Peyer's patch (tissue), 4 donors: ENCODE results near the gene DDB1. TPM values are rescaled to one million over a fixed set of nuclear protein-coding genes. Genes with fewer than 3 reads are reported as not detected.
"Not testable (repeated sequence)": the region's sequence is repeated elsewhere in the genome, so short reads cannot be mapped to it uniquely, and the experiment has no call there.

Source experiments
- DNase-seq, 3 donors: peaks; one replicate each; pipeline ENCODE4 v3.0.0-alpha.2; 2017 to 2019
- H3K27ac ChIP-seq, 4 donors: fragments of 200-600 bp; sonication (generic); one replicate each; pipeline ENCODE4 v1.5.1; 2016 to 2019
- H3K27me3 ChIP-seq, 2 donors: fragments of 200-600 bp; sonication (generic); one replicate each; pipeline ENCODE4 v1.5.1; 2019
- H3K36me3 ChIP-seq, 3 donors: fragments of 200-600 bp; sonication (generic); one replicate each; pipeline ENCODE4 v1.5.1; 2016 to 2019
- H3K4me1 ChIP-seq, 4 donors: fragments of 200-600 bp; sonication (generic); one replicate each; pipeline ENCODE4 v1.5.1; 2016 to 2019
- H3K4me3 ChIP-seq, 4 donors: fragments of 200-600 bp; sonication (generic); 1 replicate in 3 of 4; 2 replicates in 1 of 4; pipeline ENCODE4 v1.5.1; 2016 to 2019; ENCODE audit warnings: mild to moderate bottlenecking in 1 of 4
- H3K9me3 ChIP-seq, 4 donors: fragments of 200-600 bp; sonication (generic); one replicate each; pipeline ENCODE4 v1.5.1; 2016 to 2019; ENCODE audit warnings: mild to moderate bottlenecking in 1 of 4
- POLR2A ChIP-seq, 2 donors: fragments of 450-650 bp; IDR thresholded peaks; one replicate each; pipeline ENCODE4 v1.5.1; 2017; ENCODE audit warnings: antibody characterized with exemption in 2 of 2, mild to moderate bottlenecking in 2 of 2, moderate library complexity in 2 of 2
- total RNA-seq, 4 donors: library from RNA; depleted of rRNA; stranded (reverse); fragments of >200 nt; gene quantifications; one replicate each; pipeline ENCODE4 v1.1.0, GENCODE V29; 2016
- TF ChIP-seq, protein P1 (sequence below), 6 experiments: fragments of 450-650 bp in 4 of 6; fragments of 200-600 bp in 2 of 6; sonication (generic) in 1 of 6; IDR thresholded peaks; one replicate each; pipeline ENCODE4 v1.5.1; 2017 to 2019; ENCODE audit warnings: antibody characterized with exemption in 6 of 6, mild to moderate bottlenecking in 3 of 6, moderate library complexity in 1 of 6

DDB1 gene
- total RNA-seq, 4 donors from 2014 or later = 76.7 to 168 (median 136) TPM

- no peaks in the 10 kb centered on the region for H3K36me3 ChIP-seq
- H3K27me3 ChIP-seq = no peaks in the 10 kb centered on the region
- no peak overlapping the region for H3K4me3 ChIP-seq
- no peak overlapping the region for H3K27ac ChIP-seq
- no peak for DNase-seq
- TF ChIP-seq, protein P1, sequence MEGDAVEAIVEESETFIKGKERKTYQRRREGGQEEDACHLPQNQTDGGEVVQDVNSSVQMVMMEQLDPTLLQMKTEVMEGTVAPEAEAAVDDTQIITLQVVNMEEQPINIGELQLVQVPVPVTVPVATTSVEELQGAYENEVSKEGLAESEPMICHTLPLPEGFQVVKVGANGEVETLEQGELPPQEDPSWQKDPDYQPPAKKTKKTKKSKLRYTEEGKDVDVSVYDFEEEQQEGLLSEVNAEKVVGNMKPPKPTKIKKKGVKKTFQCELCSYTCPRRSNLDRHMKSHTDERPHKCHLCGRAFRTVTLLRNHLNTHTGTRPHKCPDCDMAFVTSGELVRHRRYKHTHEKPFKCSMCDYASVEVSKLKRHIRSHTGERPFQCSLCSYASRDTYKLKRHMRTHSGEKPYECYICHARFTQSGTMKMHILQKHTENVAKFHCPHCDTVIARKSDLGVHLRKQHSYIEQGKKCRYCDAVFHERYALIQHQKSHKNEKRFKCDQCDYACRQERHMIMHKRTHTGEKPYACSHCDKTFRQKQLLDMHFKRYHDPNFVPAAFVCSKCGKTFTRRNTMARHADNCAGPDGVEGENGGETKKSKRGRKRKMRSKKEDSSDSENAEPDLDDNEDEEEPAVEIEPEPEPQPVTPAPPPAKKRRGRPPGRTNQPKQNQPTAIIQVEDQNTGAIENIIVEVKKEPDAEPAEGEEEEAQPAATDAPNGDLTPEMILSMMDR (IDR thresholded peaks at IDR 0.05) = no peak
- TF ChIP-seq POLR2A (IDR thresholded peaks at IDR 0.05) = no peak
- H3K4me1 ChIP-seq = no peaks in the 10 kb centered on the region
- H3K9me3 ChIP-seq = no peaks in the 10 kb centered on the region
Observed at GRCh38 chr11:61256710-61257482, 76.0 kb downstream of the DDB1 start.

DNA sequence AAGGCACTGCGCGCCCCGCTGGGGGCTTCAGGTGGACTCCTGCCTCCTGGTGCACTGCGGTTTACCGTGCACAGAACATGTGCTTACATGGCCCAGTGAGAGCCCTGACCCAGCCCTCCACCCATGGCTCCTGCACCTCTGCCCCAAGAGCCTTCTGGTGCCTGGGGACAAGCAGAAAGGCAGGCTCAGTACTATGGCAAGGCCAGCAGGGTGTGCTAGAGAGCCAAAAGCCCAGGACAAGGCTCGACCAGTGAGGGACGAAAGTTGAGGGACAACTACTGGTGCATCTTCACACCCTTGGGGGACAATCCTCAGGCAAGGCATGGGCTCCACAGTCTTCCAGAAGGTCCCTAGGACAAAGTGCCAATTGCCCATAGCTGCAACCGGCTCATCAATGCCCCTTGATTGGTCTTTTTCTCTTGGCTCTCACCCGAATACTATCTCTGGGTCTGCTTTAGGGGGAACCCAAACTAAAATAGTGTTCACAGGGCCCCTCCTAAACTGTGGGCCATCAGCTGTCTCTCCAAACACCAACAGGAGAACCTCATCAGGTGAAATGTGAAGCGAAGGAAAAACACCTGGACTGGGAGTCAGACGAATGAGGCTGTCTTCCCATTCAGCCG, 78.4 kb downstream of the DDB1 start:
- peak; percentile 24 to 78 (median 76) for DNase-seq
- H3K36me3 ChIP-seq = no peaks in the 10 kb centered on the region
- no peak overlapping the region for H3K27ac ChIP-seq
- no peak overlapping the region for H3K4me3 ChIP-seq
- no peaks in the 10 kb centered on the region for H3K4me1 ChIP-seq
- no peaks in the 10 kb centered on the region for H3K27me3 ChIP-seq
- TF ChIP-seq, protein P1 (IDR thresholded peaks at IDR 0.05) = peak; percentile 22 to 87 (median 80)
- no peak for TF ChIP-seq POLR2A (IDR thresholded peaks at IDR 0.05)
- H3K9me3 ChIP-seq = no peaks in the 10 kb centered on the region

- H3K4me1 ChIP-seq, DNase-seq, H3K27ac ChIP-seq, H3K4me3 ChIP-seq, H3K9me3 ChIP-seq, H3K27me3 ChIP-seq, H3K36me3 ChIP-seq: not testable (repeated sequence)
Observed at GRCh38 chr11:61252332-61252731, 80.6 kb downstream of the DDB1 start.

DNA sequence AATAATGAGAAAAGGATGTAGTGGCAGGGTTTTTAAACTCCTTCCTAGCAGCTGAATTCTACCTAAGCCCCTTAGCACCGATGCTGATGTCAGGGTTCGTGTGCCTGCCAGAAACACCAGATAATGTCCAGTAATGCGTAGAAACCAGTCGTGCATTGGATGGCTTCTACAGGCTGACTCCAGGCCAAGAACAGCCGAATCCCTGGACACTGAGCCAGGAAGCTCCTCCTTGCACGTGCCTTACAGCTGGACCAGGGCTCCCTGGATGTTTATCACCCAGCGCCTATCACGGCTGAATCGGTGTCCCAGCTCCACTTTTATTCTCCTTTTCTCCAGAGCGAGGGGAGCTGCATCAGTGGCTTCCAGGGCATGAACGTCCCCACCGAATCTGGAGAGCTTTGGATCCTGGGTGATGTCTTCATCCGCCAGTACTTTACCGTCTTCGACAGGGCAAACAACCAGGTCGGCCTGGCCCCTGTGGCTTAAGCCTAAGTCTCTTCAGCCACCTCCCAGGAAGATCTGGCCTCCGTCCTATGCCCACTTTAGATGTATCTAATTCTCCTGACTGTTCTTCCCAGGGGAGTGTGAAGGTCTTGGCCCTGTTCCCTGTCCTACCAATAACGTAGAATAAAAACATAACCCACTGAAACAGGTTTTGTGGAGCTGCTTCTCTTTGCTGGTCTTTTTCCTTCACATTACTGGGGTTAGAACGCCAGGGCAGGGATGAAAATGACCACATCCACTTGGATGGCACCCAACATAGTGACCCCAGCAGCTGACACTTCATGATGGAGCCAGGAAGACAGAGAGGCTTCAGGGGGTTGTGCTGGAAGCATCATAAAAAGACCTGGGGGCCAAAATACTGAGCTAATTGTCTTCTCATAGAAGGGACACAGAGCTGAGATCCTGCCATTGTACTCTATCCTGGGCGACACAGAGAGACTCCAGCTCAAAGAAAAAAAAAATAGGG, 81.8 kb downstream of the DDB1 start:
- not testable (repeated sequence) for H3K4me3 ChIP-seq, H3K9me3 ChIP-seq, DNase-seq, H3K27me3 ChIP-seq, H3K4me1 ChIP-seq, H3K36me3 ChIP-seq, H3K27ac ChIP-seq

Other genes starting within 250 kb of the DDB1 start
- gene CD5, start 230.6 kb downstream of the DDB1 start, total RNA-seq = 1 to 10 TPM; 1.5 to 8.3 (median 3.7) TPM
- 10 to 100 TPM; 28.9 to 56.9 (median 40.3) TPM for gene VPS37C, start 171.7 kb downstream of the DDB1 start, total RNA-seq
- gene PGA3, start 129.6 kb downstream of the DDB1 start, total RNA-seq = not detected
- not detected for gene PGA4, start 110.8 kb downstream of the DDB1 start, total RNA-seq
- gene PGA5, start 91.9 kb downstream of the DDB1 start, total RNA-seq = not detected
- gene VWCE, start 37.8 kb downstream of the DDB1 start, total RNA-seq = 1 to 10 TPM in 1 of 4 donors, under 1 TPM in 1, not detected in 2; 0.85 to 1.2 TPM
- gene TKFC, start 123 bp upstream of the DDB1 start, total RNA-seq = 100 to 1,000 TPM; 172 to 755 (median 689) TPM
- gene CYB561A3, start 28.8 kb upstream of the DDB1 start, total RNA-seq = 100 to 1,000 TPM in 1 of 4 donors, 10 to 100 TPM in 3; 75.9 to 112 (median 87.4) TPM
- gene TMEM138, start 29.3 kb upstream of the DDB1 start, total RNA-seq = 10 to 100 TPM; 44.7 to 63.5 (median 48.1) TPM
- 10 to 100 TPM in 2 of 4 donors, 1 to 10 TPM in 2; 4.1 to 10.5 (median 8.3) TPM for gene TMEM216, start 59.5 kb upstream of the DDB1 start, total RNA-seq
- 100 to 1,000 TPM in 1 of 4 donors, 10 to 100 TPM in 3; 45.9 to 125 (median 79.9) TPM for gene CPSF7, start 96.9 kb upstream of the DDB1 start, total RNA-seq
- gene SDHAF2, start 97.0 kb upstream of the DDB1 start, total RNA-seq = 10 to 100 TPM; 54.5 to 92.4 (median 70.5) TPM
- gene LRRC10B, start 175.6 kb upstream of the DDB1 start, total RNA-seq = 1 to 10 TPM in 1 of 4 donors, under 1 TPM in 1, not detected in 2; 0.35 to 2.5 TPM
- 10 to 100 TPM in 3 of 4 donors, 1 to 10 TPM in 1; 5.8 to 18.2 (median 12.2) TPM for gene SYT7, start 248.0 kb upstream of the DDB1 start, total RNA-seq